C4-2B (cell line): Measurements from ENCODE around the gene CSN1S1.

ENCODE experiments used
- H3K27ac ChIP-seq: fragments of 450-650 bp; 2 replicates; pipeline ENCODE4 v1.5.1; 2017
- ZFX ChIP-seq: fragments of 450-650 bp; IDR thresholded peaks from 2 replicates; pipeline ENCODE4 v1.6.1; 2017
- TF ChIP-seq, protein P1 (sequence below): fragments of 450-650 bp; conservative IDR thresholded peaks from 2 replicates; pipeline ENCODE4 v1.5.1; 2017; ENCODE audit warnings: mild to moderate bottlenecking

Gene CSN1S1, protein sequence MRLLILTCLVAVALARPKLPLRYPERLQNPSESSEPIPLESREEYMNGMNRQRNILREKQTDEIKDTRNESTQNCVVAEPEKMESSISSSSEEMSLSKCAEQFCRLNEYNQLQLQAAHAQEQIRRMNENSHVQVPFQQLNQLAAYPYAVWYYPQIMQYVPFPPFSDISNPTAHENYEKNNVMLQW

DNA sequence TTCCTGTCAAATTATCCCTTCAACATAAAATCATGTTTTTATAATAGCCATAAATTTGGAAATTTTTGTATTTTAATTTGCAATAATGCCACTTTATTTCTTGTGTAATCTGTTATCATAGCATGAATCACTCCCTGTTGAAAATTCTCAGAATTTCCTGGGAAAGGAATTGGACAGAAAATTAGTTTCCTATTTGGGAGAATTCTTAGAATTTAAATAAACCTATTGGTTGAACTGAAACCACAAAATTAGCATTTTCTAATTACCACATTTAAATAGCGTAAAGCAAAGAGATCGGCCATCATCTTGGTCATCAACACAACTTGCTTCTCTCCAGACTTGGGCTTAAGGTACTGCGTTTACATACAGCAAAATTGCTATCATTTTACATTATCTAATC lies at the start of gene CSN1S1:
Gene CSN1S1, plus strand, starts transcription at position 301 of the 400 bp plus-strand sequence. CDS start 1,488 bp downstream, outside the sequence.
- no peak for TF ChIP-seq ZFX
- TF ChIP-seq, protein P1, sequence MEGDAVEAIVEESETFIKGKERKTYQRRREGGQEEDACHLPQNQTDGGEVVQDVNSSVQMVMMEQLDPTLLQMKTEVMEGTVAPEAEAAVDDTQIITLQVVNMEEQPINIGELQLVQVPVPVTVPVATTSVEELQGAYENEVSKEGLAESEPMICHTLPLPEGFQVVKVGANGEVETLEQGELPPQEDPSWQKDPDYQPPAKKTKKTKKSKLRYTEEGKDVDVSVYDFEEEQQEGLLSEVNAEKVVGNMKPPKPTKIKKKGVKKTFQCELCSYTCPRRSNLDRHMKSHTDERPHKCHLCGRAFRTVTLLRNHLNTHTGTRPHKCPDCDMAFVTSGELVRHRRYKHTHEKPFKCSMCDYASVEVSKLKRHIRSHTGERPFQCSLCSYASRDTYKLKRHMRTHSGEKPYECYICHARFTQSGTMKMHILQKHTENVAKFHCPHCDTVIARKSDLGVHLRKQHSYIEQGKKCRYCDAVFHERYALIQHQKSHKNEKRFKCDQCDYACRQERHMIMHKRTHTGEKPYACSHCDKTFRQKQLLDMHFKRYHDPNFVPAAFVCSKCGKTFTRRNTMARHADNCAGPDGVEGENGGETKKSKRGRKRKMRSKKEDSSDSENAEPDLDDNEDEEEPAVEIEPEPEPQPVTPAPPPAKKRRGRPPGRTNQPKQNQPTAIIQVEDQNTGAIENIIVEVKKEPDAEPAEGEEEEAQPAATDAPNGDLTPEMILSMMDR = no peak

DNA sequence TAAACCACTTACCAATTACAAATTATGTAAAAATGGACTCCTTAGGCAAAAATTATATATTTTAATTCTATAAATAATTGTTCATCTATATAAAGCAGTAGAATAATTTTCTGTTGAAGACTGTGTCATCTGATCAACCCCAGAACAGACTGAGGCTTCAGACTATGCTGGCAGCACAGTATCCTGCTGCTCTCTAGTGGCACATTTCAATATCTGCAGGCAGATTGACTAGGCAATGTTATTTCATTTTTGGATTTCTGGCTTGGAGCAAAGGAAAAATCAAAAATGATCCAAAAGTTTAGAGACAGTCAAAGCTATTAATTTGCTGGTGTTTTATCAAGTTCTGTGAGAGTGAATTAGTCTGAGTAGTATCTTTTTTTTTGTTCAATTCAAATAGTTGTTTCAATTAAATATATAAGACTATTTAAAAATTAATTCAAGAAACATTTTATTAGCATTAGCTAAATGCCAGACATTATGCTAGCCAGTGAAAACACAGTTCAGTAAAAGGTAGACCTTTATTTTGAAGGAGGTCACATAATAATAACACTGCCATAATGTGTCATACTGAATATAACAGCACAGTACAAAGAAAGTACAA lies 49.6 kb upstream of the CSN1S1 start:
- TF ChIP-seq, protein P1 = peak; percentile 92
- TF ChIP-seq ZFX = no peak

More for the DNA sequence above, at the start of gene CSN1S1:
- no peak within 1 kb of the TSS for H3K27ac ChIP-seq

DNA sequence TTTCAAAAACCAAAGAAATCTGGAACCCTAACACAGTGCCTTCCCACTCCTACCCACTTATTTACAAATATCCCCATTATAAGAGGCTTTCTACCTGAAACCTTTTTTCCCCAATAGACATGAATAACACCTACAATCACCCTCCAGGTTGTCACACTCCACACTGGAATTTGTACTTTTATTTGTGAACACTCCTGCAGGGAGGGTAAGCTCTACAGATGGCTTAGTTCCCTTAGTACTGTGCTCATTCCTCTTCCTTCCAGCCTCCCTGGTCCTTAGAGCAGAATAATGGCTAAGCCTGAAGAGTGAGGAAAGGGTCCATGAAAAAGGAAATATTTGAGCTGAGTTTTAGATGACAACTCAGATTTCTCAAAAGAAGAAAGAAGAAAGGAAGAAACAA lies 48.7 kb upstream of the CSN1S1 start:
- no peak for TF ChIP-seq ZFX
- TF ChIP-seq, protein P1 = no peak
- H3K27ac ChIP-seq = no peak overlapping the region

More for the DNA sequence above, 49.6 kb upstream of the CSN1S1 start:
- no peak overlapping the region for H3K27ac ChIP-seq

DNA sequence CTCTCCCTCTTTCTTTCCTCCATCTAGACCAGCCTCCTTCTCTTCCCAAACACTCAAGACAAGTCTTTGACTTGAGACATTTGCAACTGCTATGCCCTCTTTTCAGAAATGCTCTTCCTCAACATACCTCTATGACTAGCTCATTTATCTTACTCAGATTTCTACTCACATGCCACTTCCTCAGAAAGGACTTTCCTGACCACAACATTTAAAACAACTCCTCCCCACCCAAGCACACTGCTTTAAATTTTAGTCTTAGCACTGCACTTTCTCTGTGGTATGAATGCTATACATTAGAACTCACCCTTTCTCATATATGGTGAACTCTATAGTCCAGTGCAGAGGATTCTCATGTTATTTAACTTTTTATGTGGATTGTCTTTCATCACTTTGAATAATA lies 42.5 kb upstream of the CSN1S1 start:
- TF ChIP-seq ZFX = no peak
- TF ChIP-seq, protein P1 = no peak
- no peak overlapping the region for H3K27ac ChIP-seq

DNA sequence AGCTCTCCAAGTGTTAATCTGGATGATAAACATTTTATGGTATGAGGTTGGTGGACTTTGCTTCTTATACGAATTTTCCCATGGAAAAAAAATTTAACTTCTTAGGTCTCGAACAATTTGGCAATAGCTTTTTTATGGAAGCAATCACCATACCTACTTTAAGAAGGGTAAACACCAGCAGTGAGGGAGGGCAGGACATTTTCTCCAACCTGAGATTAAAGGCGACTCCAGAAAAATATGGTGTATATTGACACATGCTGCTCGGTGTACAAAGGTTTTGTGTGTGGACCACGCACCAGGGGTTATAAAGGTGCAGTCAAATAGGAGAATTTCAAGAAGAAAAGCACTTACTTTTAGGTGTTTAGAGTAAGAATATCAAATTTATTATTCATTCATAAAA lies 36.7 kb upstream of the CSN1S1 start:
- no peak for TF ChIP-seq ZFX
- TF ChIP-seq, protein P1 = no peak
- no peak overlapping the region for H3K27ac ChIP-seq

DNA sequence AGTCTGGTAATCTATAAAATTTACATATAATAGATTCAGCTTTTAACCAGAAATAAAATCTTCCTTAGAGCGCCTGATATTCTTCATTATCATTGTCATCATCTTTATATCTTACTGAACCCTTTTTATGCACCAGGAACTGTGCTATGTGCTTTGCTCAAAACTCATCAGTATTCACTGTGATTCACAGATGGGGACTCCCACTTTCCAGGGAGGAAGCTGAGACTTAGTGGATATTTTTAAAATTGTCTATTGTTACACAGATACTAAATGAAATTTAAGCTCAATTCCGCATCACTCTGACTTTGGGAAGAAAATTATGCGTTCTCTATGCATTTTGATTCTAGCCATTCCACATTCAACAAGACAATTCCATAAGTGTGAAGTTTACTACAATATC lies 36.1 kb upstream of the CSN1S1 start:
- TF ChIP-seq, protein P1 = no peak
- TF ChIP-seq ZFX = no peak
- H3K27ac ChIP-seq = no peak overlapping the region

DNA sequence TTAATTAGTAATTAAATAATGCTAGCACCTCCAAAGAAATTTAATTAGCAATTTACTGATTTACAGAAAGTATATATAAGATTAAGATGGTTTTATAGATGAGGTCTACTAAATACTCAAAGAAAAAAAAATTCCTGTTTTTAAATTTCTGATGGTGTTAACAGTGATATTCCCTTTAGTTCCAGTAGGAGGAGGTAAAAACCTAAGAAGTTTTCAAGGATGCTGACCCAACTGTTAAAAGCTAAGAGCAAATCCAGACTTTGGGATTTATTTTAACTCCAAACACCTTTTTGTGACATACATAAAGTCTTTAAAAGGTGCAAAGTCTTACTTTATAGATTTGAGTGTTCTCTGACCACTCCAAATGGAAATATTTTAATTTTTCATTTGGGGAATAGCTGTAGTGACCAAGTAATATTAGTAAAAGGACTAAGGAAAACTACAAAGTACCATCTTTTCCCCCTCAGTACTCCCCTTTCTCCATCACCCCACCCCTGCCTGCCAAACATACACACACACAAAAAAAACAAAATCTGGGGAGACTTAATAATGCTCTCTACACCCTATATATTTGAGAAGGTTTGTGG lies 34.2 kb upstream of the CSN1S1 start:
- no peak for TF ChIP-seq ZFX
- TF ChIP-seq, protein P1 = peak; percentile 75
- H3K27ac ChIP-seq = no peak overlapping the region
